ENCODE data around the gene NINL. TPM values are rescaled to one million over a fixed set of nuclear protein-coding genes. Genes with fewer than 3 reads are reported as not detected.

The NINL gene
- total RNA-seq, 1 experiment from 2014 or later, result 31.5 TPM

- Histone ChIP-seq H3K4me3 (ENCODE audit: low read depth, low read length, poor library complexity, severe bottlenecking) (no peak overlapping the region), H3K27me3 (replicated peaks; ENCODE audit: insufficient read depth, low read depth, low read length, poor library complexity) (no peaks in the 10 kb centered on the region), H3K27ac (ENCODE audit: low read depth, low read length, poor library complexity, severe bottlenecking) (no peak overlapping the region), H3K4me1 (ENCODE audit: insufficient read depth, low read length, poor library complexity, severe bottlenecking) (no peaks in the 10 kb centered on the region), H3K9me3 (ENCODE audit: low read depth, low read length, poor library complexity, severe bottlenecking) (no peaks in the 10 kb centered on the region), H3K36me3 (ENCODE audit: insufficient read depth, low read length, poor library complexity, severe bottlenecking) (peaks cover 29% of the 10 kb centered on the region)
- CTCF ChIA-PET, result no interaction called here
- no peak for DNase-seq (ENCODE audit: low spot score)
- no TSS peak for BruUV-seq (replicated peaks)
- TF ChIP-seq CTCF (conservative IDR thresholded peaks at IDR 0.05; ENCODE audit: low read depth, low read length) (no peak), EZH2 (IDR thresholded peaks at IDR 0.05; ENCODE audit: borderline replicate concordance, low read depth, low read length, poor library complexity, severe bottlenecking) (no peak)
- POLR2A ChIA-PET (ENCODE audit: low non-redundant PET), result no interaction called here
- intact Hi-C loops (cut with micrococcal nuclease; ENCODE audit: unreplicated experiment), result no loop called here
These were observed 105.2 kb downstream of the NINL start for GRCh38 chr20:25480156-25480555.

- Histone ChIP-seq H3K36me3 (ENCODE audit: insufficient read depth, low read length, poor library complexity, severe bottlenecking) (peaks cover 29% of the 10 kb centered on the region), H3K27ac (ENCODE audit: low read depth, low read length, poor library complexity, severe bottlenecking) (no peak overlapping the region), H3K4me3 (ENCODE audit: low read depth, low read length, poor library complexity, severe bottlenecking) (no peak overlapping the region), H3K4me1 (ENCODE audit: insufficient read depth, low read length, poor library complexity, severe bottlenecking) (no peaks in the 10 kb centered on the region), H3K9me3 (ENCODE audit: low read depth, low read length, poor library complexity, severe bottlenecking) (no peaks in the 10 kb centered on the region), H3K27me3 (replicated peaks; ENCODE audit: insufficient read depth, low read depth, low read length, poor library complexity) (no peaks in the 10 kb centered on the region)
- BruUV-seq (replicated peaks), result no TSS peak
- TF ChIP-seq EZH2 (IDR thresholded peaks at IDR 0.05; ENCODE audit: borderline replicate concordance, low read depth, low read length, poor library complexity, severe bottlenecking), result no peak
- ChIA-PET CTCF (no interaction called here), POLR2A (ENCODE audit: low non-redundant PET) (no interaction called here)
- no peak for DNase-seq (ENCODE audit: low spot score)
- intact Hi-C loops (cut with micrococcal nuclease; ENCODE audit: unreplicated experiment), result no loop called here
These were observed 105.7 kb downstream of the NINL start for GRCh38 chr20:25479638-25480037.

GRCh38 chr20:25478889-25479568 lies 106.3 kb downstream of the NINL start:
- CTCF ChIA-PET, result no interaction called here
- no peaks in the 10 kb centered on the region for H3K9me3 ChIP-seq (ENCODE audit: low read depth, low read length, poor library complexity, severe bottlenecking)
- POLR2A ChIA-PET (ENCODE audit: low non-redundant PET), result no interaction called here
- intact Hi-C loops (cut with micrococcal nuclease; ENCODE audit: unreplicated experiment), result no loop called here
- no peaks in the 10 kb centered on the region for H3K4me1 ChIP-seq (ENCODE audit: insufficient read depth, low read length, poor library complexity, severe bottlenecking)
- no TSS peak for BruUV-seq (replicated peaks)
- no peak overlapping the region for H3K4me3 ChIP-seq (ENCODE audit: low read depth, low read length, poor library complexity, severe bottlenecking)
- TF ChIP-seq EZH2 (IDR thresholded peaks at IDR 0.05; ENCODE audit: borderline replicate concordance, low read depth, low read length, poor library complexity, severe bottlenecking), result no peak
- TF ChIP-seq CTCF (conservative IDR thresholded peaks at IDR 0.05; ENCODE audit: low read depth, low read length), result no peak
- no peak overlapping the region for H3K27ac ChIP-seq (ENCODE audit: low read depth, low read length, poor library complexity, severe bottlenecking)
- no peaks in the 10 kb centered on the region for H3K27me3 ChIP-seq (replicated peaks; ENCODE audit: insufficient read depth, low read depth, low read length, poor library complexity)
- H3K36me3 ChIP-seq (ENCODE audit: insufficient read depth, low read length, poor library complexity, severe bottlenecking), result peaks cover 26% of the 10 kb centered on the region
- no peak for DNase-seq (ENCODE audit: low spot score)

All from A673 (cell line).